Naive thymus-derived CD4-positive, alpha-beta T cell (primary cell): ENCODE results near the gene FDXR. TPM values are rescaled to one million over a fixed set of nuclear protein-coding genes. Genes with fewer than 3 reads are reported as not detected.

ENCODE experiments used
- ATAC-seq: fragments of 150-1000 bp; cut with Tn5 transposase; 2 replicates; pipeline ENCODE4 v1.10.0; 2021; ENCODE audit warnings: mild to moderate bottlenecking, moderate library complexity
- CTCF ChIA-PET: fragments of 350-600 bp; sonication (Branson Sonifier 250); formaldehyde crosslinking; loops from one replicate; lab custom pipeline; 2021; ENCODE audit warnings: antibody characterized with exemption; lab: Charles Lee
- POLR2A ChIA-PET: fragments of 350-600 bp; sonication (Branson Sonifier 250); formaldehyde crosslinking; loops from one replicate; lab custom pipeline; 2021; ENCODE audit warnings: antibody characterized with exemption, inconsistent platforms; lab: Charles Lee
- DNase-seq, 9 donors: peaks; one replicate each; pipeline versions ENCODE4 v3.0.0 to v3.0.0-alpha.2; 2020 to 2022; ENCODE audit warnings: mixed read lengths in 1 of 9
- H3K27ac ChIP-seq: one replicate; pipeline ENCODE4 v1.7.0; 2013; ENCODE audit warnings: mild to moderate bottlenecking, low read depth, low read length, moderate library complexity
- H3K27me3 ChIP-seq, 2 donors: one replicate each; pipeline ENCODE4 v1.7.0; 2013; ENCODE audit warnings: low read length in 2 of 2, mild to moderate bottlenecking in 2 of 2, moderate library complexity in 2 of 2; ENCODE audit not compliant: control insufficient read depth in 2 of 2, insufficient read depth in 2 of 2
- H3K36me3 ChIP-seq, 3 experiments: 1 replicate in 2 of 3; 2 replicates in 1 of 3; pipeline ENCODE4 v1.7.0; 2013; ENCODE audit warnings: low read length in 3 of 3, mild to moderate bottlenecking in 3 of 3, moderate library complexity in 1 of 3; ENCODE audit not compliant: insufficient read depth in 3 of 3, control insufficient read depth in 2 of 3
- H3K4me1 ChIP-seq, 2 donors: one replicate each; pipeline ENCODE4 v1.7.0; 2013; ENCODE audit warnings: low read length in 2 of 2, mild to moderate bottlenecking in 2 of 2, moderate library complexity in 1 of 2; ENCODE audit not compliant: control insufficient read depth in 2 of 2, insufficient read depth in 2 of 2
- H3K4me3 ChIP-seq: 2 replicates; pipeline ENCODE4 v1.7.0; 2013; ENCODE audit warnings: mild to moderate bottlenecking, low read length
- H3K9me3 ChIP-seq, 3 experiments: 1 replicate in 2 of 3; 2 replicates in 1 of 3; pipeline ENCODE4 v1.7.0; 2013; ENCODE audit warnings: low read length in 3 of 3; ENCODE audit not compliant: control insufficient read depth in 2 of 3
- H3K27ac Mint-ChIP-seq, 9 donors: one replicate each; pipeline ENCODE4 v1.8.0; 2020 to 2022; ENCODE audit warnings: mixed read lengths in 9 of 9, mild to moderate bottlenecking in 8 of 9, moderate library complexity in 5 of 9, inconsistent platforms in 2 of 9
- H3K27me3 Mint-ChIP-seq, 5 donors: one replicate each; pipeline ENCODE4 v1.8.0; 2021 to 2022; ENCODE audit warnings: mixed read lengths in 5 of 5, mild to moderate bottlenecking in 1 of 5
- H3K36me3 Mint-ChIP-seq, 5 donors: one replicate each; pipeline ENCODE4 v1.8.0; 2020 to 2022; ENCODE audit warnings: mixed read lengths in 5 of 5, mild to moderate bottlenecking in 3 of 5, inconsistent platforms in 1 of 5
- H3K4me1 Mint-ChIP-seq, 7 donors: one replicate each; pipeline ENCODE4 v1.8.0; 2020 to 2022; ENCODE audit warnings: mixed read lengths in 7 of 7, mild to moderate bottlenecking in 3 of 7, inconsistent platforms in 1 of 7
- H3K4me3 Mint-ChIP-seq, 10 donors: one replicate each; pipeline ENCODE4 v1.8.0; 2020 to 2022; ENCODE audit warnings: mild to moderate bottlenecking in 10 of 10, mixed read lengths in 10 of 10, moderate library complexity in 6 of 10, inconsistent platforms in 2 of 10
- H3K9me3 Mint-ChIP-seq, 11 donors: one replicate each; pipeline ENCODE4 v1.8.0; 2020 to 2022; ENCODE audit warnings: mixed read lengths in 11 of 11, mild to moderate bottlenecking in 4 of 11, inconsistent platforms in 1 of 11, moderate library complexity in 1 of 11
- intact Hi-C, 2 donors: fragments of 100-400 bp; cut with micrococcal nuclease; formaldehyde crosslinking; loops; one replicate each; pipeline ENCODE4 v1.15.1; 2023
- polyA plus RNA-seq, 2 donors: library from polyadenylated mRNA; unstranded; fragments of 300-500 nt; fragmentation: Illumina TruSeq; gene quantifications; one replicate each; pipeline ENCODE4 v1.2.3, GENCODE V29; 2021
- total RNA-seq, 6 experiments: library from RNA in 5 of 6; stranded (reverse) in 5 of 6; gene quantifications; 1 replicate in 5 of 6; 2 replicates in 1 of 6; pipeline ENCODE4 v1.2.3 and lab custom pipeline; 2021 to 2026

The FDXR gene
- total and polyA plus RNA-seq, 7 experiments from 2014 or later, result 4.7 to 39.5 (median 9.4) TPM

- Histone ChIP-seq H3K27ac (no peak overlapping the region), H3K4me3 (no peak overlapping the region), H3K9me3 (no peaks in the 10 kb centered on the region), H3K36me3 (no peaks in the 10 kb centered on the region), H3K4me1 (peaks cover 12 to 14% of the 10 kb centered on the region in 2 donors), H3K27me3 (peaks cover 4 to 7% of the 10 kb centered on the region in 2 donors)
- ATAC-seq (peak; percentile 74), DNase-seq (peak; percentile 35 to 73 (median 59))
- Mint-ChIP-seq H3K9me3 (no peaks in the 10 kb centered on the region), H3K27me3 (peaks cover 3 to 24% (median 11%) of the 10 kb centered on the region in 5 donors), H3K4me3 (peak overlapping the region in 1 of 10 donors; percentile 35), H3K36me3 (peaks cover 0 to 8% (median 4%) of the 10 kb centered on the region in 5 donors), H3K4me1 (peaks cover 0 to 23% (median 16%) of the 10 kb centered on the region in 7 donors), H3K27ac (peak overlapping the region in 2 of 9 donors; percentile 16 to 47)
- ChIA-PET POLR2A (interaction anchor here (1.3 kb wide), 1 partner anchor 74 kb away, joined by 5 read pairs; no protein-coding TSS in a partner anchor), CTCF (interaction anchor here (0.5 to 7.3 kb wide), 12 partner anchors 9 to 1126 kb away, joined by 3 to 78 read pairs (median 5); partner anchors contain the start of genes FDXR and RAB37)
- intact Hi-C loops, result loop anchor here (1.0 to 5.0 kb wide), 5 partner anchors 8 to 488 kb away; no protein-coding TSS in a partner anchor
These were observed 7.9 kb downstream of the FDXR start for GRCh38 chr17:74864866-74865395.

- Mint-ChIP-seq H3K4me3 (no peak overlapping the region), H3K27me3 (peaks cover 4 to 27% (median 11%) of the 10 kb centered on the region in 5 donors)
- CTCF ChIA-PET, result interaction anchor here (0.6 to 7.3 kb wide), 9 partner anchors 9 to 1127 kb away, joined by 3 to 78 read pairs (median 7); partner anchors contain the start of genes FDXR and RAB37
These were observed 8.4 kb downstream of the FDXR start for GRCh38 chr17:74864297-74864865.

GRCh38 chr17:74863420-74864296, 9.1 kb downstream of the FDXR start:
- Mint-ChIP-seq H3K4me1 (peaks cover 0 to 24% (median 18%) of the 10 kb centered on the region in 7 donors), H3K36me3 (peaks cover 0 to 8% (median 0%) of the 10 kb centered on the region in 5 donors), H3K9me3 (no peaks in the 10 kb centered on the region), H3K27ac (peak overlapping the region in 1 of 9 donors; percentile 1), H3K27me3 (peaks cover 11 to 34% (median 19%) of the 10 kb centered on the region in 5 donors), H3K4me3 (peak overlapping the region in 5 of 10 donors; percentile 25 to 58 (median 36))
- ChIA-PET POLR2A (interaction anchor here (1.3 kb wide), 1 partner anchor 118 kb away, joined by 4 read pairs; no protein-coding TSS in a partner anchor), CTCF (interaction anchor here (0.8 to 7.3 kb wide), 12 partner anchors 9 to 206 kb away, joined by 3 to 78 read pairs (median 8); partner anchors contain the start of genes FDXR and RAB37)
- Histone ChIP-seq H3K27ac (no peak overlapping the region), H3K9me3 (no peaks in the 10 kb centered on the region), H3K36me3 (no peaks in the 10 kb centered on the region), H3K27me3 (peaks cover 8 to 13% of the 10 kb centered on the region in 2 donors), H3K4me1 (peaks cover 12 to 15% of the 10 kb centered on the region in 2 donors), H3K4me3 (no peak overlapping the region)
- DNase-seq (no peak), ATAC-seq (no peak)
- intact Hi-C loops, result loop anchor here in 1 of 2 donors (5.0 kb wide), 1 partner anchor 486 kb away; no protein-coding TSS in a partner anchor

More at GRCh38 chr17:74864297-74864865, 8.4 kb downstream of the FDXR start:
- intact Hi-C loops, result loop anchor here in 1 of 2 donors (5.0 kb wide), 1 partner anchor 487 kb away; no protein-coding TSS in a partner anchor
- Histone ChIP-seq H3K36me3 (no peaks in the 10 kb centered on the region), H3K4me3 (no peak overlapping the region), H3K9me3 (no peaks in the 10 kb centered on the region), H3K27ac (no peak overlapping the region), H3K4me1 (peaks cover 12 to 15% of the 10 kb centered on the region in 2 donors), H3K27me3 (peaks cover 4 to 10% of the 10 kb centered on the region in 2 donors)
- H3K36me3 Mint-ChIP-seq, result peaks cover 0 to 8% (median 2%) of the 10 kb centered on the region in 5 donors
- H3K4me1 Mint-ChIP-seq, result peaks cover 0 to 23% (median 16%) of the 10 kb centered on the region in 7 donors
- no peak overlapping the region for H3K27ac Mint-ChIP-seq
- DNase-seq (no peak), ATAC-seq (peak; percentile 1)
- H3K9me3 Mint-ChIP-seq, result no peaks in the 10 kb centered on the region
- POLR2A ChIA-PET, result interaction anchor here (1.3 kb wide), 1 partner anchor 118 kb away, joined by 4 read pairs; no protein-coding TSS in a partner anchor

GRCh38 chr17:74862919-74863318, 9.9 kb downstream of the FDXR start:
- ChIA-PET POLR2A (interaction anchor here (0.7 to 1.4 kb wide), 4 partner anchors 69 to 144 kb away, joined by 3 to 9 read pairs (median 4); no protein-coding TSS in a partner anchor), CTCF (interaction anchor here (0.8 to 7.3 kb wide), 14 partner anchors 10 to 205 kb away, joined by 3 to 78 read pairs (median 7); partner anchors contain the start of genes FDXR and RAB37)
- no peaks in the 10 kb centered on the region for H3K9me3 ChIP-seq
- Mint-ChIP-seq H3K27ac (no peak overlapping the region), H3K27me3 (peaks cover 15 to 40% (median 23%) of the 10 kb centered on the region in 5 donors), H3K36me3 (peaks cover 0 to 8% (median 0%) of the 10 kb centered on the region in 5 donors), H3K4me1 (peaks cover 0 to 22% (median 17%) of the 10 kb centered on the region in 7 donors), H3K4me3 (peak overlapping the region in 2 of 10 donors; percentile 36 to 53), H3K9me3 (no peaks in the 10 kb centered on the region)
- intact Hi-C loops, result loop anchor here (1.0 to 5.0 kb wide), 2 partner anchors 119 to 486 kb away; no protein-coding TSS in a partner anchor
- H3K4me1 ChIP-seq, result peaks cover 12 to 15% of the 10 kb centered on the region in 2 donors
- H3K27me3 ChIP-seq, result peaks cover 8 to 17% of the 10 kb centered on the region in 2 donors
- no peak overlapping the region for H3K27ac ChIP-seq
- H3K4me3 ChIP-seq, result no peak overlapping the region
- DNase-seq (no peak), ATAC-seq (no peak)
- H3K36me3 ChIP-seq, result no peaks in the 10 kb centered on the region

GRCh38 chr17:74862108-74862901, 10.5 kb downstream of the FDXR start:
- peaks cover 0 to 22% (median 17%) of the 10 kb centered on the region in 7 donors for H3K4me1 Mint-ChIP-seq
- DNase-seq (peak; percentile 38 to 80 (median 62)), ATAC-seq (peak; percentile 63)
- Histone ChIP-seq H3K27me3 (peaks cover 8 to 17% of the 10 kb centered on the region in 2 donors), H3K9me3 (no peaks in the 10 kb centered on the region), H3K4me1 (peaks cover 12 to 15% of the 10 kb centered on the region in 2 donors), H3K4me3 (no peak overlapping the region), H3K36me3 (no peaks in the 10 kb centered on the region), H3K27ac (no peak overlapping the region)
- H3K27me3 Mint-ChIP-seq, result peaks cover 21 to 46% (median 29%) of the 10 kb centered on the region in 5 donors
- H3K36me3 Mint-ChIP-seq, result peaks cover 0 to 8% (median 0%) of the 10 kb centered on the region in 5 donors
- H3K4me3 Mint-ChIP-seq, result peak overlapping the region in 9 of 10 donors; percentile 21 to 68 (median 47)
- POLR2A ChIA-PET, result interaction anchor here (0.7 to 1.4 kb wide), 3 partner anchors 69 to 145 kb away, joined by 3 to 9 read pairs (median 3); no protein-coding TSS in a partner anchor
- intact Hi-C loops, result loop anchor here (1.0 to 5.0 kb wide), 2 partner anchors 118 to 485 kb away; no protein-coding TSS in a partner anchor
- no peaks in the 10 kb centered on the region for H3K9me3 Mint-ChIP-seq
- CTCF ChIA-PET, result interaction anchor here (0.9 to 7.3 kb wide), 13 partner anchors 9 to 205 kb away, joined by 3 to 78 read pairs (median 7); partner anchors contain the start of genes FDXR and RAB37
- no peak overlapping the region for H3K27ac Mint-ChIP-seq
